Measurements from ENCODE around the gene KTN1. TPM values are rescaled to one million over a fixed set of nuclear protein-coding genes. Genes with fewer than 3 reads are reported as not detected.

KTN1 gene
- total RNA-seq, 2 experiments from 2014 or later: 85.8 to 93.3 TPM

DNA sequence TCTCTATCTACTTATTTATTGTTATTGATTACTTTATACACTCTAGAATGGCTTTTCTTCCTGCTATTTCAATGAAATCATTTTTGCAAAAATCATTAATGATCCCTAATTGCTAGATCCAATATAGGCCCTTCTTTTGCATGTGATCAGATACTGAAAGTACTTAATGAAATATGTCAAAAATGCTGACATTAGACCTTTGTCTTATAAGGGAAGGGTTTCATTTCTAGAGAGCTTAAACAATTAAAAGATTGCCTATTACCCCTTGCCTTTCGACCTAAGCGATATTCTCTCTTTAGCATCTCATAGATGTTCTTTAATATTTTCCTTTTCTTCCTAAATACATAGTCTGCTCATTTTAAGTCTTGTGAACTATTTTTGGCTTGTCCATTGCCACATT lies 101.1 kb downstream of the KTN1 start:
- CTCF ChIA-PET: interaction anchor here (0.6 kb wide), 1 partner anchor 175 kb away, joined by 3 read pairs; no protein-coding TSS in a partner anchor
- Mint-ChIP-seq H3K36me3 (ENCODE audit: low read depth) (peaks cover 33% of the 10 kb centered on the region), H3K27me3 (no peaks in the 10 kb centered on the region), H3K4me3 (no peak overlapping the region), H3K27ac (no peak overlapping the region), H3K9me3 (no peaks in the 10 kb centered on the region), H3K4me1 (no peaks in the 10 kb centered on the region)
- POLR2A ChIA-PET: no interaction called here
- no peak for DNase-seq

DNA sequence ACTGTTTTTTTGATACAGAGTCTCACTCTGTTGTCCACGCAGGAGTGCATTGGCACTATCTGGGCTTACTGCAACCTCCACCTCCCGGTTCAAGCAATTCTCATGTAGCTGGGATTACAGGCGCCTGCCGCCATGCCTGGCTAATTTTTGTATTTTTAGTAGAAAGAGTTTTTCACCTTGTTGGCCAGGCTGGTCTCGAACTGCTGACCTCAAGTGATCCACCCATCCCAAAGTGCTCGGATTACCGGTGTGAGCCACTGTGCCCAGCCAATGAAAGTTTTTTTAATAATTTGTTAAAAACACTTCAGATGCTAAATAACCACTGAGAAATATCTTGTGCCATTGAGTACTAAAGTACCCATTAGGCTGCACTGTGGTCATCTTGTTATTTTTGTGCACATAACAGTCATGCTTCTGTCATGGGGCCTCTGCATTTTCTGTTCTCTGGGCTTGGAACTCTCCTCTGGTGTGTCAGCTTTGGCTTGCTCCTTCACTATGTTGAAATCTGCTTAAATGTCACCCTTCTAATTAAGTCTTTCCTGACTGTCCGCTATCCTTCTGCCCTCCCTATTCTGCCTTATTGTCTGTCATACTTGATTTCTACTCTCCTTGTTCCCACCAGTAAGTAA lies 105.1 kb downstream of the KTN1 start:
- H3K4me1 Mint-ChIP-seq: peaks cover 3% of the 10 kb centered on the region
- H3K36me3 Mint-ChIP-seq (ENCODE audit: low read depth): peaks cover 22% of the 10 kb centered on the region
- H3K9me3 Mint-ChIP-seq: no peaks in the 10 kb centered on the region
- ChIA-PET POLR2A (no interaction called here), CTCF (no interaction called here)
- no peak for DNase-seq
- no peaks in the 10 kb centered on the region for H3K27me3 Mint-ChIP-seq
- H3K27ac Mint-ChIP-seq: no peak overlapping the region
- no peak overlapping the region for H3K4me3 Mint-ChIP-seq

DNA sequence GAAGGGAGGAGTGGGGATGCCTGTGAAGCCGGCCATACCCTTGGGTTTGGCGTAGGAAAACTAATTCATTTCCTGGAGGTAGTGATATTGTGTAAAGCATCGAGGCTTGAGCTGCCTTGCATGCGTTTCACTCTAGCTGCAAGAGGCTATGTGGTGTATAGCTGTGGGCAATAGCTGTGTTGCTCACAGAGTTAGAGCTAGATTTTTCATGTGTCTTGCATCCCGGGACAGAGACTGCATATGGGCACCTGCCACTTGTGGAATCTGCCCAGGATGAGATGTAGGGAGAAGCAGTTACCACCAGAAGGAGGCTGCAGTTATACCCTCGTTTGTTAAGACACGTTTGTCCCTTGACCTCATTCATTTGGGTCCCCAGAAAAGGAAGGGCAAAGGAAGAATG lies 106.7 kb downstream of the KTN1 start:
- Mint-ChIP-seq H3K27ac (no peak overlapping the region), H3K9me3 (no peaks in the 10 kb centered on the region), H3K4me1 (peaks cover 3% of the 10 kb centered on the region), H3K36me3 (ENCODE audit: low read depth) (peaks cover 15% of the 10 kb centered on the region), H3K27me3 (no peaks in the 10 kb centered on the region), H3K4me3 (no peak overlapping the region)
- ChIA-PET CTCF (no interaction called here), POLR2A (no interaction called here)
- no peak for DNase-seq

DNA sequence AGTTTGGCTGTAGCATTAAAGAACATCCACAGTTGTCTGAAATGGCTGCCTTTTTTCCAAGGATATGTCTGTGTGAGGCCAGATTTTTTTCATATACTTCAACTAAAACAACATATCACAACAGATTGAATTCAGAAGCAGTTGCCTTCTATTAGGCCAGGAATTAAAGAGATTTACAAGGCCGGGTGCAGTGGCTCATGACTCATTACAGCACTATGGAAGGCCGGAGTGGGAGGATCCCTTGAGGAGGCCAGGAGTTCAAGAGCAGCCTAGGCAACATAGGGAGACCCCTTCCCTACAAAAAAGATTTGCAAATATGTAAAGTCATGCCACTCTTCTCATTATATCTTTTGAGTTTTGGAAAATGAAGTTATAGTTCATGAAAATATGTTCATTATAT lies 108.6 kb downstream of the KTN1 start:
- DNase-seq: no peak
- peaks cover 13% of the 10 kb centered on the region for H3K36me3 Mint-ChIP-seq (ENCODE audit: low read depth)
- H3K27ac Mint-ChIP-seq: no peak overlapping the region
- peaks cover 3% of the 10 kb centered on the region for H3K4me1 Mint-ChIP-seq
- no peak overlapping the region for H3K4me3 Mint-ChIP-seq
- CTCF ChIA-PET: no interaction called here
- H3K27me3 Mint-ChIP-seq: no peaks in the 10 kb centered on the region
- no peaks in the 10 kb centered on the region for H3K9me3 Mint-ChIP-seq
- POLR2A ChIA-PET: no interaction called here

DNA sequence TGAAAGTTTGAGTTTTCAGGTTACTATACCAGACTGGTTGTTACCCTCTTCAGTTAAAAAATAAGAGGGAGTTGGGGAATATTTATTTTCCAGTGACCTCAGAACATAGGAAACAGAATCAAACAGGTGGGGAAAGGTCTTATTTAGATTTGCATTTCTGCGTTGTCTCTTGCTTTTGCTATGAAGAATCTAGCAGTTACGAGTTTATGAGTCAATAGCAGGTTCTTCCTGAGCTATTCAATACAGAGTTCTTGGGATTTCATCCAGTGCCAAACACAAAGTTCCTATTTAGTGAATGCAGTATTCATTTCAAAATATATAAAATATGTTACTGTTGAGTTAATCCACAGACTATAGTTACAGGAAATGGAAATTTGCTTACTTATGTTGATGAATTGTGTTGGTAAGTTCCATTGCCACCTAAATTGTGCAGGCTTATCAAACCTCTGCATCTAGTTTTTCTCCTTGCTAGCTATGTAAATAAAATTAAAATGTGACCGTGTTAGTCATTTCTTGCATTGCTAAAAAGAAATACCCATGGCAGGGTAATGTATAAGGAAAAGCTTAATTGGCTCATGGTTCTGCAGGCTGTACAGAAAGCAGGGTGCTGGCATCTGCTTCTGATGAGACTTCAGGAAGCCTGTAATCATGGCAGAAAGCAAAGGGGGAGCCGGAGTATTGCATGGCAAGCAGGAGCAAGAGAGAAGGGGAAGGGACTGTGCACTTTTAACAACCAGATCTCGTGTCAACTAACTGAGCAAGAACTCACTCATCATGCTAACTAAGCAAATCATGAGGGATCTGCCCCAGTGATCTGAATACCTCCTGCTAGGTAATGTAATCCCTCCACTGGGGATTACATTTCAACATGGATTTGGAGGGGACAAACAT lies 110.2 kb downstream of the KTN1 start:
- H3K4me1 Mint-ChIP-seq: peaks cover 3% of the 10 kb centered on the region
- CTCF ChIA-PET: no interaction called here
- H3K9me3 Mint-ChIP-seq: no peaks in the 10 kb centered on the region
- no peak overlapping the region for H3K27ac Mint-ChIP-seq
- no peaks in the 10 kb centered on the region for H3K27me3 Mint-ChIP-seq
- POLR2A ChIA-PET: no interaction called here
- no peak for DNase-seq
- H3K36me3 Mint-ChIP-seq (ENCODE audit: low read depth): peaks cover 9% of the 10 kb centered on the region
- H3K4me3 Mint-ChIP-seq: no peak overlapping the region

DNA sequence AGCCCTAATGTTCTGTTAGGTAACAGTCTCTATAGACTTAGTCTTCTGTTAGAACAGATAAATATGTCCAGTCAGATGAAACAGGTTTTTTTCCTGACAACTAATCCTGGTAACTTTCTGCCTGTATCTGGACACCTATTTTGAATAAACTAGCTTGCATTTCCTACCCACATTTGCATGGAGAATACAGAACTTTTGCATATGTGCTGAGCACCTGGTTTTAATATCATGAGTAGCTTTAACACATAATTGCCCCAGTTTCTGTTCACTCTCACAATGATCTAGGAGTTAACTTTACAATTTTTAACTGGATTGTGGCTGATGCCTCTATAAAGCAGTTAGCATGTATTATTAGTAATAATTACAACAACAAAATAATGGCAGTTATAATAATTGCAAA lies 111.7 kb downstream of the KTN1 start:
- no peak overlapping the region for H3K4me3 Mint-ChIP-seq
- no peaks in the 10 kb centered on the region for H3K36me3 Mint-ChIP-seq (ENCODE audit: low read depth)
- no peaks in the 10 kb centered on the region for H3K27me3 Mint-ChIP-seq
- H3K4me1 Mint-ChIP-seq: peaks cover 3% of the 10 kb centered on the region
- H3K9me3 Mint-ChIP-seq: no peaks in the 10 kb centered on the region
- no peak for DNase-seq
- ChIA-PET POLR2A (no interaction called here), CTCF (no interaction called here)
- no peak overlapping the region for H3K27ac Mint-ChIP-seq

DNA sequence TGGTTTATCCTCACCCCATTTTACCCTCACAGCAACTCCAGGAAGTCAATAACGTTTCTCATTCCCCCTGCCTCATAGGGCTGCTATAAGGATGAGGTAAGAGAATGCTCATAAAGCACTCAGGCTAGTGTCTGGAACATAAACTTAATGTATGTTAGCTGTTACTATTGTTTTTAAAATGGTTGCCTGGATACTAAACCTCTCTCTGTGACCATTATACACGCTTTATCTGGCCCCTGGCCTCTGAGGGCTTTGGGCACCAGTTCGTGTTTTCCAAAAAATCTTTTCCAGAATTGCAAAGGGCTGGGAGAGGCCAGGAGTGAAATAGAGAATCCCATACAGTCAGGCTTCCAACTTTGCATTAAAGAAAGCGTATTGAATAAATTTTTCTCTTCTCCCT lies 113.9 kb downstream of the KTN1 start:
- Mint-ChIP-seq H3K4me1 (peaks cover 3% of the 10 kb centered on the region), H3K27me3 (no peaks in the 10 kb centered on the region), H3K9me3 (no peaks in the 10 kb centered on the region), H3K4me3 (no peak overlapping the region), H3K27ac (no peak overlapping the region), H3K36me3 (ENCODE audit: low read depth) (no peaks in the 10 kb centered on the region)
- POLR2A ChIA-PET: no interaction called here
- CTCF ChIA-PET: interaction anchor here (0.5 kb wide), 1 partner anchor 9 kb away, joined by 3 read pairs; no protein-coding TSS in a partner anchor
- DNase-seq: no peak

DNA sequence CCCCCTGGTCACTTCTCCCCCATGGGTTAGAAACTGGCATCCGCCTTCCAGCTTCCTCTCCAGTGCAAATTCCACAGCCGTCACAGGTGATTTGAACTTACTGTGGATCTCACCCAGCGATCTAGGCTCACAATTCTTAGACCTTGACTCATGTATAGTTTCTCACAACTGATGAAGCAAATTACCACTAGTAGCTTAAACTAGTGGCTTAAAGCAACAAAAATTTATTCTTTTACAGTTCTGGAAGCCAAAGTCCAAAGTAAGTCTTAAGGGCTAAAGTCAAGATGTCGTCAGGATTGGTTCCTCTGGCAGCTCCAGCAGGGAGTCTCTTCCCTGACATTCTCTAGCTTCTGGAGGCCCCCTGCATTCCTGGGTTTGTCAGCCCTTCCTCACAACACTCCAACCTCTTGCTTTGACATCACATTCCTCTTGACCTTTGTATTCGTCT lies 117.4 kb downstream of the KTN1 start:
- POLR2A ChIA-PET: no interaction called here
- no peaks in the 10 kb centered on the region for H3K27me3 Mint-ChIP-seq
- H3K27ac Mint-ChIP-seq: no peak overlapping the region

DNA sequence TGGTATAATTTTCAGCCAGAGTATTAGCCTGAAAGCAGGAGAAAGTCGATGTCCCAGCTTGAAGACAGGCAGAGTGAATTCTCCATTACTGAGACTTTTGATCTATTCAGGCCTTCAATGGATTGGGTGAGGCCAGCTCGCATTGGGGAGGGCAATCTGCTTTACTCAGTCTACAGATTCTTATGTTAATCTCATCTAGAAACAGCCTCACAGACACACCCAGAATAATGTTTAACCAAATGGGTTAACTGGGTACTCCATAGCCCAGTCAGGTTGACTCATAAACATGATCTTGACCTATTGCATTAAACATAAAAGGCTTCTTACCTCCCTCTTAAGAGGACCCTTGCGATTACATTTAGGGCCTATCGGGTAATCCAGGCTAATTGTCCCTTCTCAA lies 118.0 kb downstream of the KTN1 start:
- no peaks in the 10 kb centered on the region for H3K27me3 Mint-ChIP-seq
- no peaks in the 10 kb centered on the region for H3K4me1 Mint-ChIP-seq
- CTCF ChIA-PET: interaction anchor here (1.2 kb wide), 1 partner anchor 34 kb away, joined by 3 read pairs; no protein-coding TSS in a partner anchor

More for the DNA sequence above, 117.4 kb downstream of the KTN1 start:
- Mint-ChIP-seq H3K4me1 (no peaks in the 10 kb centered on the region), H3K36me3 (ENCODE audit: low read depth) (peaks cover 2% of the 10 kb centered on the region), H3K9me3 (no peaks in the 10 kb centered on the region), H3K4me3 (no peak overlapping the region)
- CTCF ChIA-PET: no interaction called here
- no peak for DNase-seq

DNA sequence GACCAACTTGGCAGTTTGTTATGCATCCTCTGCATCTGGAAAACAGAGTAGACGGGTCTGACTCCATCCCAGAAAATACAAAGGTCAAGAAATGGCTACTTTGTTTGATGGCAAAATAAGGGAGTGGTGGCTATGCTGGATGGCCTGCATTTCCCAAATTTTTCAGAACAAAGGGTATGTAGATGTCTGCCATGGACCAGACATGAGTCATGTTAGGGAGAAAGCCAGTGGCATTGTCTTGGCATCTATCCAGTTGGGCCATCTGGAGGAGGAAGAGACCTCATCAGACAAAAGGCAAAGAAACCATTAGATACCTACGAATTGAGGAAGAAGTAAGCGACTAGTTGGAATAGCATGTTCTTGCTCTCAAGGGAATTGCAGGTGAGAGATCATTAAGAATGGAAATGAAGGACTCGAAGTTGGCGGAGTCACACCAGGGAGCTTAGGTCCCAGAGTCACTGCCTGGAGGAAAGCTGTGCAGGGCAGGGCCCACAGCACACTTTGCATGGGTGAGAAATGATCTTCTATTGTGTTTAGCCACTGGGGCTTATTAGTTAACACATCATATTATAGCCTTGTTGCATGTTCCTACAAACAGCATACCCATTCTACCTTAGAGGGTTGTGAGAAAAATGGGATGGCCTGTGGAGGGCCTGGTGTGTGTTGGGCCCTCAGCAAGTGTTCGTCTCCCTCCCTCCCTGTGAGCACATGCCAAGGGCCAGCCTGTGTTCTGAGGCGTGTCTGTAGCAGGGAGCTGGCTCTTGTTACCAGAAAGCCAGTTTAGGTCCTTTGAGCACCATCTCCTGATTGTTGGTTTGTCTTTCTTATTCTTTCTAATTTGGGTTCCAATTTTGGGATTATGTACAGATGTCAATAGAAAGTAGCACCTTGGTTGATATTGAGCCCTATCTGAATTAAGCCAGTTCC lies 119.4 kb downstream of the KTN1 start:
- ChIA-PET POLR2A (no interaction called here), CTCF (interaction anchor here (1.2 kb wide), 1 partner anchor 32 kb away, joined by 3 read pairs; no protein-coding TSS in a partner anchor)
- DNase-seq: no peak
- Mint-ChIP-seq H3K27me3 (no peaks in the 10 kb centered on the region), H3K36me3 (ENCODE audit: low read depth) (peaks cover 2% of the 10 kb centered on the region), H3K27ac (no peak overlapping the region), H3K4me1 (no peaks in the 10 kb centered on the region), H3K9me3 (no peaks in the 10 kb centered on the region), H3K4me3 (no peak overlapping the region)

More for the DNA sequence above, 118.0 kb downstream of the KTN1 start:
- Mint-ChIP-seq H3K36me3 (ENCODE audit: low read depth) (peaks cover 2% of the 10 kb centered on the region), H3K27ac (no peak overlapping the region), H3K4me3 (no peak overlapping the region), H3K9me3 (no peaks in the 10 kb centered on the region)
- POLR2A ChIA-PET: no interaction called here
- DNase-seq: no peak

DNA sequence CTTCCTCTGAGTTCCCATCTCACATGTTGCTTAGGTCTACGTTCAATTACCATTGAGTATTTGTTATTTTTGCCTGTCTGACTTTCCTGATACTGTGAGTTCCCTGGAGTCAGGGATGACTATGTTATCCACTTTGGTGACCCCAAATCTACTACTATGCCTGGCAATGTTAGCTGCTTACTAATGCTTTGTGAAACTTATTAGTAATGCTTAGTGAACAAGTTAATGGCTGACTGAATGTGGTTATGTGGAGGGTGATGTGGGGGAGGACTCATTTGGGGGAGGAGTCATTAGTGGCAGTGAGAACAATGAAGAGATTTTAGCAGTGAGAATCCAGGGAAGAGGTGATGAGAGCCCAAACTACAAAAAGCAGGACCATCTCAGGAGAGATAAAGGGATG lies 121.6 kb downstream of the KTN1 start:
- no peak for DNase-seq
- CTCF ChIA-PET: no interaction called here

DNA sequence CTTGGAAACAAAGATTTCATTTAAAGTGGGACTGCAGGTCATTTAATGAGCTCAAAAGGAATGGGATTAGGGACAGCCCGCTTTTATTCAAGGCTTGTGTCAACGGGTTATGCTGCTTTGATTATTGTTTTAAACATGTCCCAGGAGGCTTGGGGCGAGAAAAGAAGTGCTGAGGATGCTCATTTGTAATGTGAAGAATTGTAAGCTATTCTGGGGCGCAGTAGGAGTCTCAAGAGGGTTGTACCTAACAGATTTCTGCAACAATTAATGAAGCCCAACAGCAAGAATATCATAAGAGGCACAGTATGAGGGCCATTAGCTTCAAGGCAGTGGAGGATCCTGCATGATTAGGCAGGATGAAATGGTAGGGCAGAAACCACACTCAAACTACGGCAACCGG lies 122.5 kb downstream of the KTN1 start:
- Mint-ChIP-seq H3K27ac (no peak overlapping the region), H3K9me3 (no peaks in the 10 kb centered on the region), H3K27me3 (no peaks in the 10 kb centered on the region), H3K36me3 (ENCODE audit: low read depth) (peaks cover 2% of the 10 kb centered on the region), H3K4me3 (no peak overlapping the region), H3K4me1 (no peaks in the 10 kb centered on the region)
- DNase-seq: no peak
- POLR2A ChIA-PET: no interaction called here
- CTCF ChIA-PET: interaction anchor here (0.6 kb wide), 1 partner anchor 9 kb away, joined by 3 read pairs; no protein-coding TSS in a partner anchor

More for the DNA sequence above, 121.6 kb downstream of the KTN1 start:
- peaks cover 2% of the 10 kb centered on the region for H3K36me3 Mint-ChIP-seq (ENCODE audit: low read depth)
- POLR2A ChIA-PET: no interaction called here
- no peaks in the 10 kb centered on the region for H3K9me3 Mint-ChIP-seq
- H3K4me3 Mint-ChIP-seq: no peak overlapping the region
- no peak overlapping the region for H3K27ac Mint-ChIP-seq
- no peaks in the 10 kb centered on the region for H3K27me3 Mint-ChIP-seq
- H3K4me1 Mint-ChIP-seq: no peaks in the 10 kb centered on the region

DNA sequence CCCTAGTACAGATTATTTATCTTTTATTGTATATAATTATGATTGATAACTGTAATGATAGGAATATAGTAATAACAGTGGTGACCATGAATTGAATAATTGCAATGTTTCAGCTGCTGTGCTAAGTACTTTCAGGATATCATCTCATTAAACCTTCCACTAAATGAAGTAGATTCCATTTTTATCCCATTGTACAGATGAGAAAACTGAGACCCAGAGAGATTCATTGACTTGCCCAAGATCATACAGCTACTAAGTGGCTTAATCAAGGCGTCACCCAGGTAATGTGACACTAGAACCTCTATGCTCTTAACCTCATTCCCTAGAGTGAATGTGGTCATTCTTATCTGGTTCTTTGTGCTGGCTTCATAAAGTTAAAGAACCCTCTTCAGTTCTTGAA lies 124.6 kb downstream of the KTN1 start:
- Mint-ChIP-seq H3K4me1 (no peaks in the 10 kb centered on the region), H3K36me3 (ENCODE audit: low read depth) (peaks cover 2% of the 10 kb centered on the region)

More for the DNA sequence above, 124.6 kb downstream of the KTN1 start:
- ChIA-PET POLR2A (no interaction called here), CTCF (no interaction called here)
- H3K27me3 Mint-ChIP-seq: no peaks in the 10 kb centered on the region
- no peaks in the 10 kb centered on the region for H3K9me3 Mint-ChIP-seq
- H3K4me3 Mint-ChIP-seq: no peak overlapping the region
- no peak for DNase-seq
- no peak overlapping the region for H3K27ac Mint-ChIP-seq

Data from activated CD4-positive, alpha-beta T cell treated with anti-CD3 and anti-CD28 coated beads, Interleukin-2, amount 10 ng/mL, durations not matched to agents 7 days and 5 days (primary cell).